H9 (cell line): Measurements from ENCODE around the gene GAL3ST1. TPM values are rescaled to one million over a fixed set of nuclear protein-coding genes. Genes with fewer than 3 reads are reported as not detected.

ENCODE experiments used
- DNase-seq: peaks from one replicate; pipeline ENCODE4 v3.0.0-alpha.2; 2017
- H2AFZ ChIP-seq: one replicate; pipeline ENCODE4 v1.6.1; 2013; ENCODE audit warnings: mild to moderate bottlenecking, low read length, control low read depth, moderate library complexity
- H2AK5ac ChIP-seq: 2 replicates; pipeline ENCODE4 v1.6.1; 2013; ENCODE audit warnings: low read length, control low read depth, mixed read lengths; ENCODE audit not compliant: insufficient read length
- H2BK120ac ChIP-seq: one replicate; pipeline ENCODE4 v1.6.1; 2013; ENCODE audit warnings: low read depth, mild to moderate bottlenecking, low read length, control low read depth, inconsistent platforms; ENCODE audit not compliant: poor library complexity, severe bottlenecking
- H2BK12ac ChIP-seq: 2 replicates; pipeline ENCODE4 v1.6.1; 2013; ENCODE audit warnings: low read length, control low read depth, mixed read lengths, low read depth; ENCODE audit not compliant: insufficient read length
- H2BK15ac ChIP-seq: 2 replicates; pipeline ENCODE4 v1.6.1; 2013; ENCODE audit warnings: low read depth, low read length, control low read depth
- H2BK20ac ChIP-seq: one replicate; pipeline ENCODE4 v1.6.1; 2013; ENCODE audit warnings: low read depth, mild to moderate bottlenecking, low read length, control low read depth, inconsistent platforms; ENCODE audit not compliant: poor library complexity, severe bottlenecking
- H2BK5ac ChIP-seq: 2 replicates; pipeline ENCODE4 v1.6.1; 2013; ENCODE audit warnings: low read length, control low read depth, mixed read lengths; ENCODE audit not compliant: insufficient read length
- H3K14ac ChIP-seq: 2 replicates; pipeline ENCODE4 v1.6.1; 2013; ENCODE audit warnings: low read length, control low read depth; ENCODE audit not compliant: insufficient read depth
- H3K18ac ChIP-seq: 2 replicates; pipeline ENCODE4 v1.6.1; 2013; ENCODE audit warnings: low read depth, mild to moderate bottlenecking, mixed read lengths, low read length, control low read depth; ENCODE audit not compliant: insufficient read length
- H3K23ac ChIP-seq: 2 replicates; pipeline ENCODE4 v1.6.1; 2013; ENCODE audit warnings: low read length, control low read depth, mixed read lengths, low read depth; ENCODE audit not compliant: insufficient read length
- H3K23me2 ChIP-seq: 2 replicates; pipeline ENCODE4 v1.6.1; 2013; ENCODE audit warnings: low read depth, mild to moderate bottlenecking, mixed read lengths, low read length, control low read depth; ENCODE audit not compliant: insufficient read length, poor library complexity, severe bottlenecking
- H3K27ac ChIP-seq: 2 replicates; pipeline ENCODE4 v1.5.1; 2013; ENCODE audit warnings: low read length, control low read depth, mixed read lengths, low read depth; ENCODE audit not compliant: insufficient read length
- H3K27me3 ChIP-seq: 2 replicates; pipeline ENCODE4 v1.6.1; 2013; ENCODE audit warnings: low read length, control low read depth, inconsistent platforms; ENCODE audit not compliant: insufficient read depth
- H3K4ac ChIP-seq: 2 replicates; pipeline ENCODE4 v1.6.1; 2013; ENCODE audit warnings: low read depth, mild to moderate bottlenecking, control low read depth, inconsistent platforms, low read length, moderate library complexity
- H3K4me1 ChIP-seq: 2 replicates; pipeline ENCODE4 v1.6.1; 2013; ENCODE audit warnings: low read length, control low read depth, inconsistent platforms; ENCODE audit not compliant: insufficient read depth
- H3K4me2 ChIP-seq: 2 replicates; pipeline ENCODE4 v1.6.1; 2013; ENCODE audit warnings: low read length, control low read depth, mixed read lengths; ENCODE audit not compliant: insufficient read length, insufficient read depth
- H3K56ac ChIP-seq: 2 replicates; pipeline ENCODE4 v1.6.1; 2013; ENCODE audit warnings: low read depth, mild to moderate bottlenecking, mixed read lengths, low read length, control low read depth; ENCODE audit not compliant: insufficient read length
- H3K79me1 ChIP-seq: 2 replicates; pipeline ENCODE4 v1.6.1; 2013; ENCODE audit warnings: low read depth, mild to moderate bottlenecking, moderate library complexity, low read length, control low read depth, inconsistent platforms; ENCODE audit not compliant: insufficient read depth, poor library complexity, severe bottlenecking
- H3K79me2 ChIP-seq: 2 replicates; pipeline ENCODE4 v1.6.1; 2013; ENCODE audit warnings: low read length, control low read depth, inconsistent platforms; ENCODE audit not compliant: insufficient read depth
- H3K9ac ChIP-seq: 2 replicates; pipeline ENCODE4 v1.6.1; 2013; ENCODE audit warnings: low read length, control low read depth, mixed read lengths; ENCODE audit not compliant: insufficient read length; ENCODE audit errors: extremely low read depth
- H3K9me3 ChIP-seq: one replicate; pipeline ENCODE4 v1.6.1; 2013; ENCODE audit warnings: low read depth, low read length, inconsistent platforms; ENCODE audit not compliant: control insufficient read depth
- H3T11ph ChIP-seq: one replicate; pipeline ENCODE4 v1.6.1; 2013; ENCODE audit warnings: mild to moderate bottlenecking, low read length, control low read depth, inconsistent platforms
- H4K20me1 ChIP-seq: one replicate; pipeline ENCODE4 v1.6.1; 2013; ENCODE audit not compliant: control insufficient read depth, insufficient read length, insufficient read depth
- H4K5ac ChIP-seq: 2 replicates; pipeline ENCODE4 v1.6.1; 2013; ENCODE audit warnings: low read depth, mild to moderate bottlenecking, mixed read lengths, low read length, control low read depth; ENCODE audit not compliant: insufficient read length
- H4K8ac ChIP-seq: replicated peaks from 2 replicates; pipeline ENCODE4 v1.6.1; 2013; ENCODE audit warnings: low read length, control low read depth, mixed read lengths, low read depth; ENCODE audit not compliant: insufficient read length
- H4K91ac ChIP-seq: 2 replicates; pipeline ENCODE4 v1.6.1; 2013; ENCODE audit warnings: low read depth, mild to moderate bottlenecking, moderate library complexity, mixed read lengths, low read length, control low read depth; ENCODE audit not compliant: insufficient read length
- H3K27ac Mint-ChIP-seq, 3 experiments: 2 replicates in 2 of 3; 3 replicates in 1 of 3; pipeline ENCODE4 v1.8.0; 2020 to 2021; ENCODE audit warnings: mixed read lengths in 3 of 3, mild to moderate bottlenecking in 1 of 3, moderate library complexity in 1 of 3
- H3K27me3 Mint-ChIP-seq: 2 replicates; pipeline ENCODE4 v1.8.0; 2021; ENCODE audit warnings: low read depth, mild to moderate bottlenecking, moderate library complexity, mixed read lengths
- H3K36me3 Mint-ChIP-seq, 3 experiments: 2 replicates in 2 of 3; 3 replicates in 1 of 3; pipeline ENCODE4 v1.8.0; 2020 to 2021; ENCODE audit warnings: low read depth in 3 of 3, mixed read lengths in 3 of 3; ENCODE audit not compliant: insufficient read depth in 1 of 3
- H3K4me1 Mint-ChIP-seq, 2 experiments: 2 replicates each; pipeline ENCODE4 v1.8.0; 2020; ENCODE audit warnings: mixed read lengths in 2 of 2
- H3K4me3 Mint-ChIP-seq, 2 experiments: 2 replicates in 1 of 2; 3 replicates in 1 of 2; pipeline ENCODE4 v1.8.0; 2020 to 2021; ENCODE audit warnings: mild to moderate bottlenecking in 2 of 2, mixed read lengths in 2 of 2, moderate library complexity in 1 of 2
- H3K9me3 Mint-ChIP-seq, 2 experiments: 2 replicates in 1 of 2; 3 replicates in 1 of 2; pipeline ENCODE4 v1.8.0; 2020; ENCODE audit warnings: mild to moderate bottlenecking in 2 of 2, mixed read lengths in 2 of 2, moderate library complexity in 1 of 2
- CTCF ChIP-seq: fragments of 200-600 bp; sonication (generic); conservative IDR thresholded peaks from 3 replicates; pipeline ENCODE4 v1.8.0; 2021; ENCODE audit warnings: antibody characterized with exemption, mild to moderate bottlenecking
- WGBS: extraction: QIAGEN DNeasy Blood & Tissue Kit; methylation state at CpG from one replicate; pipeline ENCODE4 v1.1.7; 2013; ENCODE audit warnings: missing lambda C conversion rate, low lambda C conversion rate, mixed read lengths; ENCODE audit not compliant: insufficient read length; ENCODE audit errors: extremely low coverage; 5-methylcytosine and 5-hydroxymethylcytosine counted together
- total RNA-seq: library from RNA; stranded (reverse); gene quantifications from 2 replicates; pipeline ENCODE4 v1.2.1, GENCODE V29; 2021

Gene GAL3ST1
- total RNA-seq, 1 experiment from 2014 or later = 5.1 TPM

- H3K4me1 ChIP-seq = no peaks in the 10 kb centered on the region
- Mint-ChIP-seq H3K36me3 (no peaks in the 10 kb centered on the region; a peak in 1 of 7 replicates), H3K4me3 (no peak overlapping the region), H3K4me1 (peaks cover under 1% of the 10 kb centered on the region in 2 experiments; a peak in 2 of 4 replicates), H3K9me3 (peaks cover 0 to under 1% of the 10 kb centered on the region in 2 experiments; a peak in 2 of 5 replicates), H3K27ac (no peak overlapping the region), H3K27me3 (peaks cover 21% of the 10 kb centered on the region)
- peak; percentile 62 for DNase-seq
- H3T11ph ChIP-seq = no peak overlapping the region
- no peaks in the 10 kb centered on the region for H3K79me2 ChIP-seq
- H3K14ac ChIP-seq = no peak overlapping the region
- H4K20me1 ChIP-seq = no peaks in the 10 kb centered on the region
- no peak overlapping the region for H3K23ac ChIP-seq
- H3K27ac ChIP-seq = no peak overlapping the region
- no peaks in the 10 kb centered on the region for H3K23me2 ChIP-seq
- H3K18ac ChIP-seq = no peak overlapping the region
- H2BK15ac ChIP-seq = no peak overlapping the region
- no peaks in the 10 kb centered on the region for H3K9me3 ChIP-seq
- H2BK5ac ChIP-seq = no peak overlapping the region
- H3K56ac ChIP-seq = no peak overlapping the region
- no peak overlapping the region for H4K5ac ChIP-seq
- no CpG with 5 or more reads among the region's 29 CpGs for WGBS
- no peak overlapping the region for H3K9ac ChIP-seq
- no peak overlapping the region for H2BK20ac ChIP-seq
- no peak overlapping the region for H2AFZ ChIP-seq
- H4K91ac ChIP-seq = no peak overlapping the region
- H3K27me3 ChIP-seq = no peaks in the 10 kb centered on the region
- TF ChIP-seq CTCF = no peak
- no peak overlapping the region for H3K4me2 ChIP-seq
- H2BK120ac ChIP-seq = no peak overlapping the region
- no peaks in the 10 kb centered on the region for H3K79me1 ChIP-seq
- no peak overlapping the region for H2AK5ac ChIP-seq
- H2BK12ac ChIP-seq = no peak overlapping the region
- no peak overlapping the region for H4K8ac ChIP-seq
- H3K4ac ChIP-seq = no peak overlapping the region
Observed at GRCh38 chr22:30596886-30597285, 22.4 kb upstream of the GAL3ST1 start.
